ENCODE measurements around the gene MARCHF10.

MARCHF10 gene

GRCh38 chr17:62713086-62713881 lies 94.8 kb downstream of the MARCHF10 start:
- TF ChIP-seq CTCF (IDR thresholded peaks at IDR 0.05; ENCODE audit: low read depth, low read length) (no peak), EZH2phosphoT487 (IDR thresholded peaks at IDR 0.05; ENCODE audit: low read depth) (no peak)
- Histone ChIP-seq H3K36me3 (replicated peaks; ENCODE audit: low read depth, low read length) (peaks cover 4% of the 10 kb centered on the region), H3K27ac (ENCODE audit: low read length) (no peak overlapping the region), H2AFZ (ENCODE audit: low read depth, low read length) (no peak overlapping the region), H3K4me2 (ENCODE audit: low read length) (no peak overlapping the region), H3K4me1 (ENCODE audit: low read length) (no peaks in the 10 kb centered on the region), H3K9me3 (ENCODE audit: insufficient read depth, low read length) (no peaks in the 10 kb centered on the region; the same call in none of the 2 replicates), H3K4me3 (ENCODE audit: low read length) (no peak overlapping the region), H3K79me2 (ENCODE audit: low read length) (no peaks in the 10 kb centered on the region), H4K20me1 (ENCODE audit: insufficient read depth, low read length) (no peaks in the 10 kb centered on the region), H3K9ac (ENCODE audit: low read length) (no peak overlapping the region), H3K27me3 (ENCODE audit: low read depth, low read length) (no peaks in the 10 kb centered on the region)

DNA sequence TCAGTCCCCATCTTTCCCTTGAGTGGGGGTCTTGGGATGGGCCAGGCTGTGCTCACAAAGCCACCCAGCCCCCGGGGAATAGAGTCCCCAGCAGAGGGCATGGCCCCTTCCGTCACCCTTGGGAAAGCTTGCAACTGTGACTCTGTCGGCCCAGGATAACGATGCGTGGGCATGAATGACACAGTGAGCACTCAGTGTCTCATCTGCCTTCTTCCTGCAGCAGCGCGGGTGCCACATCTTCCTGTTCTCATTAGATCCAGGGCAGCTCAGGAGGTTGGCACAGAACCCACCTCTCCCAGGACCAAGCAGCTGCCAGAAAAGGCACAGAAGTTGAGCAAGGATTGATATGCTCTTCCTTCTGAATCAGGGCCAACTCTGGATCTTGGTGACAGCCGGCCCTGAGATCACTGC lies 95.9 kb downstream of the MARCHF10 start:
- Histone ChIP-seq H3K4me2 (ENCODE audit: low read length) (no peak overlapping the region), H3K79me2 (ENCODE audit: low read length) (no peaks in the 10 kb centered on the region), H3K4me1 (ENCODE audit: low read length) (no peaks in the 10 kb centered on the region), H3K36me3 (replicated peaks; ENCODE audit: low read depth, low read length) (peaks cover 4% of the 10 kb centered on the region), H4K20me1 (ENCODE audit: insufficient read depth, low read length) (no peaks in the 10 kb centered on the region), H3K27ac (ENCODE audit: low read length) (no peak overlapping the region), H3K9me3 (ENCODE audit: insufficient read depth, low read length) (no peaks in the 10 kb centered on the region; the same call in none of the 2 replicates), H3K27me3 (ENCODE audit: low read depth, low read length) (no peaks in the 10 kb centered on the region), H3K4me3 (ENCODE audit: low read length) (no peak overlapping the region), H2AFZ (ENCODE audit: low read depth, low read length) (no peak overlapping the region), H3K9ac (ENCODE audit: low read length) (no peak overlapping the region)
- TF ChIP-seq EZH2phosphoT487 (IDR thresholded peaks at IDR 0.05; ENCODE audit: low read depth) (no peak), CTCF (IDR thresholded peaks at IDR 0.05; ENCODE audit: low read depth, low read length) (no peak)

DNA sequence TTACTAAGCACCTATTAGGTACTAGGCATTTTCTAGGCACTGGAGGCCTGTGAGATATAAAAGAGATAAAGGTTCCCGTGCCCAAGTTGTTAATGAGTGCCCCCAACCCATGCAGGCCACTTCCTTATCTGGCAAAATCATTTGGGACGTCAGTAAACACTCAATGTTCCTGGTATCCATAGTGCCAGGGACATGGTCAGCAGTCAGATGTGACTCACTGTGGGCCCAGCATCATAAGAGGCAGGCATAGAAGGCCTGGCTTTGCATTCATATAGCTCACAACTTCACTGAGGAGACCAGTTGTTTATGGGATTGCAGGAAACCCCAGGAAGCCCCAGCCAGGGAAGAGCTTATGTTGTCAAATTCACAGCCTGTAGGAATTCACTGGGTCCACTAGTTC lies 99.5 kb downstream of the MARCHF10 start:
- no peak for TF ChIP-seq EZH2phosphoT487 (IDR thresholded peaks at IDR 0.05; ENCODE audit: low read depth)
- no peak for TF ChIP-seq CTCF (IDR thresholded peaks at IDR 0.05; ENCODE audit: low read depth, low read length)
- H3K9me3 ChIP-seq (ENCODE audit: insufficient read depth, low read length), result no peaks in the 10 kb centered on the region; the same call in none of the 2 replicates
- no peak overlapping the region for H3K4me2 ChIP-seq (ENCODE audit: low read length)
- peaks cover 11% of the 10 kb centered on the region; the same call in 1 of the 2 replicates for H3K27me3 ChIP-seq (ENCODE audit: low read depth, low read length)
- H3K79me2 ChIP-seq (ENCODE audit: low read length), result no peaks in the 10 kb centered on the region
- no peaks in the 10 kb centered on the region for H4K20me1 ChIP-seq (ENCODE audit: insufficient read depth, low read length)
- no peak overlapping the region for H3K4me3 ChIP-seq (ENCODE audit: low read length)
- H3K27ac ChIP-seq (ENCODE audit: low read length), result no peak overlapping the region
- H3K4me1 ChIP-seq (ENCODE audit: low read length), result peaks cover 7% of the 10 kb centered on the region
- H2AFZ ChIP-seq (ENCODE audit: low read depth, low read length), result no peak overlapping the region
- H3K36me3 ChIP-seq (replicated peaks; ENCODE audit: low read depth, low read length), result peaks cover 4% of the 10 kb centered on the region
- no peak overlapping the region for H3K9ac ChIP-seq (ENCODE audit: low read length)

- Histone ChIP-seq H3K27ac (ENCODE audit: low read length) (no peak overlapping the region), H3K4me3 (ENCODE audit: low read length) (no peak overlapping the region), H3K27me3 (ENCODE audit: low read depth, low read length) (peaks cover 11% of the 10 kb centered on the region; the same call in 1 of the 2 replicates), H3K36me3 (replicated peaks; ENCODE audit: low read depth, low read length) (peaks cover 4% of the 10 kb centered on the region), H3K9ac (ENCODE audit: low read length) (no peak overlapping the region), H3K4me2 (ENCODE audit: low read length) (no peak overlapping the region), H3K9me3 (ENCODE audit: insufficient read depth, low read length) (no peaks in the 10 kb centered on the region; the same call in none of the 2 replicates), H3K79me2 (ENCODE audit: low read length) (no peaks in the 10 kb centered on the region), H2AFZ (ENCODE audit: low read depth, low read length) (no peak overlapping the region), H3K4me1 (ENCODE audit: low read length) (peaks cover 17% of the 10 kb centered on the region), H4K20me1 (ENCODE audit: insufficient read depth, low read length) (no peaks in the 10 kb centered on the region)
- TF ChIP-seq EZH2phosphoT487 (IDR thresholded peaks at IDR 0.05; ENCODE audit: low read depth), result no peak
- no peak for TF ChIP-seq CTCF (IDR thresholded peaks at IDR 0.05; ENCODE audit: low read depth, low read length)
Observed at GRCh38 chr17:62707425-62707739, 100.7 kb downstream of the MARCHF10 start.

Measured in OCI-LY3 (cell line).